ENCODE measurements around the gene CAPZA3. TPM values are rescaled to one million over a fixed set of nuclear protein-coding genes. Genes with fewer than 3 reads are reported as not detected.

CAPZA3 gene
- total RNA-seq, 1 donor: not detected

Other genes starting within 250 kb of the CAPZA3 start
- gene PLCZ1, start 107 bp upstream of the CAPZA3 start, total RNA-seq: not detected in 2 replicates